DMS 273 (cell line): Measurements from ENCODE around the gene GALNTL6.
A peak's percentile ranks its signal among the peaks of the same experiment; 100 is the strongest.
"Not testable (repeated sequence)": the region's sequence is repeated elsewhere in the genome, so short reads cannot be mapped to it uniquely, and the experiment has no call there.

ENCODE experiments used
- DNase-seq: peaks from one replicate; lab custom pipeline; 2025; ENCODE audit not compliant: unreplicated experiment; lab: John Stamatoyannopoulos, UW

Gene GALNTL6

GRCh38 chr4:172974586-172974985 lies 1161.4 kb downstream of the GALNTL6 start:
- DNase-seq: no peak

GRCh38 chr4:172975651-172976229 lies 1162.5 kb downstream of the GALNTL6 start:
- DNase-seq: peak; percentile 31

- DNase-seq: not testable (repeated sequence)
Observed at GRCh38 chr4:172977491-172978041, 1164.4 kb downstream of the GALNTL6 start.

- no peak for DNase-seq
Observed at GRCh38 chr4:172978848-172979247, 1165.6 kb downstream of the GALNTL6 start.

- no peak for DNase-seq
Observed at GRCh38 chr4:172979332-172979731, 1166.1 kb downstream of the GALNTL6 start.

- no peak for DNase-seq
Observed at GRCh38 chr4:172980219-172980618, 1167.0 kb downstream of the GALNTL6 start.

- no peak for DNase-seq
Observed at GRCh38 chr4:172982151-172982590, 1169.0 kb downstream of the GALNTL6 start.

GRCh38 chr4:172983014-172983413 lies 1169.8 kb downstream of the GALNTL6 start:
- DNase-seq: no peak

- no peak for DNase-seq
Observed at GRCh38 chr4:172983631-172984030, 1170.4 kb downstream of the GALNTL6 start.

- DNase-seq: no peak
Observed at GRCh38 chr4:172985552-172985951, 1172.3 kb downstream of the GALNTL6 start.

GRCh38 chr4:172986114-172986513 lies 1172.9 kb downstream of the GALNTL6 start:
- no peak for DNase-seq

GRCh38 chr4:172989984-172990820 lies 1177.0 kb downstream of the GALNTL6 start:
- DNase-seq: no peak

GRCh38 chr4:172992648-172993378 lies 1179.6 kb downstream of the GALNTL6 start:
- no peak for DNase-seq

GRCh38 chr4:172995161-172995560 lies 1182.0 kb downstream of the GALNTL6 start:
- DNase-seq: no peak

GRCh38 chr4:172995704-172996103 lies 1182.5 kb downstream of the GALNTL6 start:
- DNase-seq: no peak

- DNase-seq: no peak
Observed at GRCh38 chr4:172996571-172997216, 1183.5 kb downstream of the GALNTL6 start.

- no peak for DNase-seq
Observed at GRCh38 chr4:172997217-172997609, 1184.0 kb downstream of the GALNTL6 start.

GRCh38 chr4:172997856-172998255 lies 1184.7 kb downstream of the GALNTL6 start:
- DNase-seq: no peak

GRCh38 chr4:172998527-172999469 lies 1185.6 kb downstream of the GALNTL6 start:
- peak; percentile 21 for DNase-seq

GRCh38 chr4:173001571-173001970 lies 1188.4 kb downstream of the GALNTL6 start:
- DNase-seq: no peak
